Neural progenitor cell (in vitro differentiated cells): ENCODE results near the gene PSME4.

ENCODE experiments used
- CTCF ChIP-seq: fragments of 200-600 bp; sonication (generic); IDR thresholded peaks from 2 replicates; pipeline ENCODE4 v1.5.1; 2017; ENCODE audit warnings: antibody characterized with exemption, mild to moderate bottlenecking
- EZH2 ChIP-seq: fragments of 200-600 bp; sonication (generic); IDR thresholded peaks from 2 replicates; pipeline ENCODE4 v1.6.1; 2017; ENCODE audit warnings: antibody characterized with exemption, mild to moderate bottlenecking, moderate library complexity
- EZH2phosphoT487 ChIP-seq: fragments of 200-600 bp; sonication (generic); IDR thresholded peaks from 2 replicates; pipeline ENCODE4 v1.6.1; 2017; ENCODE audit warnings: antibody characterized with exemption

- TF ChIP-seq CTCF: no peak
- no peak for TF ChIP-seq EZH2phosphoT487
- TF ChIP-seq EZH2: no peak
These were observed 29.3 kb upstream of the PSME4 start for GRCh38 chr2:54000122-54000521.
